Stimulated activated CD4-positive, alpha-beta T cell treated with anti-CD3 and anti-CD28 coated beads, TNF-alpha, amount 100 ng/mL, for 48 hours (primary cell): ENCODE results near the gene ZBED1.
"Not testable (repeated sequence)": the region's sequence is repeated elsewhere in the genome, so short reads cannot be mapped to it uniquely, and the experiment has no call there.

Experiments
- DNase-seq, 3 donors: peaks; one replicate each; pipeline ENCODE4 v3.0.0-alpha.2; 2020; ENCODE audit warnings: low read depth in 3 of 3

Gene ZBED1

GRCh38 chrX:2474963-2475726, 25.6 kb downstream of the ZBED1 start:
- DNase-seq = no peak

GRCh38 chrX:2474280-2474962, 26.4 kb downstream of the ZBED1 start:
- DNase-seq = no peak

DNA sequence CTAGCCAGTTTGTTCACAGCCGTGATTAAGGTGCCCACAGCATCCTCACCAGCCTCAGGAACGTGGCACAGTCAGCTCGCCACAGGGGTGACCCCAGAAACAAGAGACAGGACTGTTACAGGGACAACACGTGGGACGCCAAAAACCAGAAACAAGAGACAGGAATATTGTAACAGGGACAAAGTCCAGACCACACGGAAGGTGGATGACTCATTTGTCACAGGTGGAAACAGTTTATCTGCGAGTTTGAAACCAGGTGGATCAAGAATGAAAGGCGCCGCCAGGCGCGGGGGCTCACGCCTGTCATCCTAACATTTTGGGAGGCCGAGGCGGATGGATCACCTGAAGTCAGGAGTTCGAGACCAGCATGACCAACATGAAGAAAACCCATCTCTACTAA, 27.7 kb downstream of the ZBED1 start:
- not testable (repeated sequence) for DNase-seq

GRCh38 chrX:2471641-2472040, 29.1 kb downstream of the ZBED1 start:
- DNase-seq = no peak

- not testable (repeated sequence) for DNase-seq
Measured at GRCh38 chrX:2471126-2471525, 29.6 kb downstream of the ZBED1 start.

DNA sequence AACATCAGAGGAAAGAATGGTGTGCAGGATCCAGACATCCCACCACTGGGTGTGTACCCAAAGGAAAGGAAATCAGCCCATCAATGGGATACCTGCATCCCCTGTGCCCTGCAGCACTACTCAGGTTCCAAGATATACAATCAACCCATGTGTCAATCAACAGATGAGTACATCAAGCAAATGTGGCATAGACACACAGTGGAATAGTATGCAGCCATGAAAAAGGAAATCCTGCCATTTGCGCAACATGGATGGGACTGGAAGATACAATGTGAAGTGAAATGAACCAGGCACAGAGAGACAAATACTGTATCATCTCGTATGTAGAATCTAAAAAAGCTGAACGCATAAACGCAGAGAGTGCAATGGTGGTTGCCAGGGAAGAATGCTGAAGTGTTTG, 30.9 kb downstream of the ZBED1 start:
- not testable (repeated sequence) for DNase-seq

DNA sequence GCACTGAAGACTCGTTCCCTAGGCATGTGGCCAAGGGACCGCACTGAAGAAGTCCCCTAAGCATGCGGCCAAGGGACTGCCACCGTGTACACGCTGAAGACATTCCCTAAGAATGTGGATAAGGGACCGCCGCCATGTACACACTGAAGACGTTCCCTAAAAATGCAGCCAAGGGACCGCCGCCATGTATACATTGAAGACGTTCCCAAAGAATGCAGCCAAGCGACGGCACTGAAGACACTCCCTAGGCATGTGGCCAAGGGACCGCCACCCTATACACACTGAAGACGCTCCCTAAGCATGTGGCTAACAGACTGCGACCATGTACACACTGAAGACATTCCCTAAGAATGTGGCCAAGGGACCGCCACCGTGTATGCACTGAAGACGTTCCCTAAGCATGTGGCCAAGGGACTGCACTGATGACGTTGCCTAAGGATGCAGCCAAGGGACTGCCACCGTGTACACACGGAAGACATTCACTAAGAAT, 31.5 kb downstream of the ZBED1 start:
- DNase-seq = no peak

DNA sequence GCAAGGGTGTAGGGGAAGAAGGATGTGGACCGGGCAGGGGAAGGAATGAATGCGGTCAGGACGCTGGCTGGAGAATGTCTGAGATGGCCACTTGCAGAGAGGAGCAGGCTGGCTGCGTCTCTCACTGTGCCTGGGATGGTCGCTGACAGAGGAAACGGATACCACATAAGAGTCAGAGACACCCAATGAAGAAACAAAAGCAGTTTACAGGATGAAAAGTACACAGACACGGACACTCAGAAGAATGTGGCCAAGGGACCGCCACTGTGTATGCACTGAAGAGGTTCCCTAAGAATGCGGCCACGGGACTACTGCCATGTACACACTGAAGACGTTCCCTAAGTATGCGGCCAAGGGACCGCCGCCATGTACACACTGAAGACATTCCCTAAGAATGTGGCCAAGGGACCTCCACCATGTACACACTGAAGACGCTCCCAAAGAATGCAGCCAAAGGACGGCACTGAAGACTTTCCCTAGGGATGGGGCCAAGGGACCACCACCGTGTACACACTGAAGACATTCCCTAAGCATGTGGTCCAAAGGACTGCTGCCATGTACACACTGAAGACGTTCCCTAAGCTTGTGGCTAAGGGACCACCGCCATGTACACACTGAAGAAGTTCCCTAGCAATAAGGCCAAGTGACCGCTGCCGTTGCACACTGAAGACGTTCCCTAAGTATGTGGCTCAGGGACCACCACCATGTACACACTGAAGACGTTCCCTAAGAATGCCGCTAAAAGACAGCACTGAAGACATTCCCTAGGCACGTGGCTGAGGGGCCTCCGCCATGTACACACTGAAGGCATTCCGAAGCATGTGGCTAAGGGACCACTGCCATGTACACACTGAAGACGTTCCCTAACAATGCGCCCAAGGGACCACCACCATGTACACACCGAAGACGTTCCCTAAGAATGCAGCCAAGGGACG, 32.2 kb downstream of the ZBED1 start:
- DNase-seq = no peak

- DNase-seq = no peak
Measured at GRCh38 chrX:2466876-2467656, 33.7 kb downstream of the ZBED1 start.

DNA sequence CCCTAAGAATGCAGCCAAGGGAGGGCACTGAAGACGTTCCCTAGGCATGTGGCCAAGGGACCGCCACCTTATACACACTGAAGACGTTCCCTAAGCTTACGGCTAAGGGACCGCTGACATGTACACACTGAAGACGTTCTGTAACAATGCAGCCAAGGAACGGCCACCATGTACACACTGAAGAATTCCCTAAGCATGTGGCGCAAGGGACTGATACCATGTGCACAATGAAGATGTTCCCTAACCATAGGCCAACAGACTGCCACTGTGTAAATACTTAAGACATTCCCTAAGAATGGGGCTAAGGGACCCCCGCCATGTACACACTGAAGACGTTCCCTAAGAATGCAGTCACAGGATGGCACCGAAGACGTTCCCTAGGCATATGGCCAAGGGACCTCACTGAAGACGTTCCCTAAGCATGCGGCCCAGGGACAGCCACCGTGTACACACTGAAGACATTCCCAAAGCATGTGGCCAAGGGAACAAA, 36.1 kb downstream of the ZBED1 start:
- DNase-seq = no peak

DNA sequence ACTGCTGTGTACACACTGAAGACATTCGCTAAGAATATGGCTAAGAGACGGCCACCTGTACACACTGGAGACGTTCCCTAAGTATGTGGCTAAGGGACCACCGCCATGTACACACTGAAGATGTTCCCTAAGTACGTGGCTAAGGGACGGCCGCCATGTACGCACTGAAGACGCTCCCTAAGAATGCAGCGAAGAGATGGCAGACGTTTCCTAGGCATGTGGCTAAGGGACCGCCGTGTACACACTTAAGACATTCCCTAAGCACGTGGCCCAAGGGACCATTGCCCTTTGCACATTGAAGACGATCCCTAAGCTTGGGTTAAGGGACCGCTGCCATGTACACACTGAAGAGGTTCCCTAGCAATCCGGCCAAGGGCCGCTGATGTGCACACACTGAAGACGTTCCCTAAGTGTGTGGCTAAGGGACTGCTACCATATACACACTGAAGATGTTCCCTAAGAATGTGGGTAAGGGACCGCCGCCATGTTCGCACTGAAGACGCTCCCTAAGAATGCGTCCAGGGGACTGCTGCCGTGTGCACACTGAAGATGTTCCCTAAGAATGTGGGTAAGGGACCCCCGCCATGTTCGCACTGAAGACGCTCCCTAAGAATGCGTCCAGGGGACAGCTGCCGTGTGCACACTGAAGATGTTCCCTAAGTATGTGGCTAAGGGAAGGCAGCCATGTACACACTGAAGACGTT, 36.7 kb downstream of the ZBED1 start:
- no peak for DNase-seq

- not testable (repeated sequence) for DNase-seq
Measured at GRCh38 chrX:2463481-2463880, 37.3 kb downstream of the ZBED1 start.

DNA sequence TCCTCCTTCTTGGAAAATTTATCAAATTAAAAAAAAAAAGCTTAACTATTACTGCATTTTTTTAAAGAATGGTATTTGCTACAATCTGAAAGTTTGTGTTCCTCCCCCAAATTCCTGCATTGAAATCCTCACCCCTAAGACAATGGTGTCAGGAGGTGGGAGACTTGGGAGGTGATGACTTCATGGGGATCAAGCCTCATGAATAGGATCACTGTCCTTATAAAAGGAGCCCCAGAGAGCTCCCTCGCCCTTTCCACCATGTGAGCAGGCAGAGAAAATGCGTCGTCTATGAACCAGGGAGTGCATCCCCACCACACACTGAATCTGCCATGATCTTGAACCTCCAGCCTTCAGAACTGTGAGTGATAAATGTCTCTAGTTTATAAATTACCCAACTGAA, 38.0 kb downstream of the ZBED1 start:
- no peak for DNase-seq

DNA sequence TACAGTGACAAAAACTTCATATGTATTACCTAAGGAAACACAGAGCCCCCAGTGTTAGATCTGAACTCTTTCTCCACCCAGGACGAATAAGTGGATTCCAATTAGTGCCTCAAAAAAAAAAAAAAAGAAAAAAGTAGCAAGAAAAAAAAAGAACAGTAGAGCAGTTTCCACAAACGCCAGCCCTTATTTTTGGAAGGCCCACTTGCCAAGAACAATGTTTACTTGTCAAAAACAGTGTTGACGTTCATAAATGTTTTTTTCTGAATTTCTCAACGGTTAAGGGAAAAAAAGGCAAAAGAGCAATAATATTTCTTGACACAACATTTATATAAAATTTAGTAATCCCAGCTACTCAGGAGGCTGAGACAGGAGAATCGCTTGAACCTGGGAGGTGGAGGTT, 38.7 kb downstream of the ZBED1 start:
- DNase-seq = no peak

DNA sequence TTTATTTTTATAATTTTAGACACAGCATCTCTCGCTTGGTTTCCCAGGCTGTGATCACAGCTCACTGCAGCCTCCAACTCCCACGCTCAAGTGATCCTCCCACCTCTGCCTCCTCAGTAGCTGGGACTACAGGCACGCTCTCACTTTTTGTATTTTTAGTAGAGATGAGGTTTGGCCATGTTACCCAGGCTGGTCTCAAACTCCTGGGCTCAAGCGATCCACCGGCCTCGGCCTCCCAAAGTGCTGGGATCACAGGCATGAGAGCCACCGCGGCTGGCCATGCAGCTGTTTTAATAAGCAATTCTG, 39.1 kb downstream of the ZBED1 start:
- no peak for DNase-seq

DNA sequence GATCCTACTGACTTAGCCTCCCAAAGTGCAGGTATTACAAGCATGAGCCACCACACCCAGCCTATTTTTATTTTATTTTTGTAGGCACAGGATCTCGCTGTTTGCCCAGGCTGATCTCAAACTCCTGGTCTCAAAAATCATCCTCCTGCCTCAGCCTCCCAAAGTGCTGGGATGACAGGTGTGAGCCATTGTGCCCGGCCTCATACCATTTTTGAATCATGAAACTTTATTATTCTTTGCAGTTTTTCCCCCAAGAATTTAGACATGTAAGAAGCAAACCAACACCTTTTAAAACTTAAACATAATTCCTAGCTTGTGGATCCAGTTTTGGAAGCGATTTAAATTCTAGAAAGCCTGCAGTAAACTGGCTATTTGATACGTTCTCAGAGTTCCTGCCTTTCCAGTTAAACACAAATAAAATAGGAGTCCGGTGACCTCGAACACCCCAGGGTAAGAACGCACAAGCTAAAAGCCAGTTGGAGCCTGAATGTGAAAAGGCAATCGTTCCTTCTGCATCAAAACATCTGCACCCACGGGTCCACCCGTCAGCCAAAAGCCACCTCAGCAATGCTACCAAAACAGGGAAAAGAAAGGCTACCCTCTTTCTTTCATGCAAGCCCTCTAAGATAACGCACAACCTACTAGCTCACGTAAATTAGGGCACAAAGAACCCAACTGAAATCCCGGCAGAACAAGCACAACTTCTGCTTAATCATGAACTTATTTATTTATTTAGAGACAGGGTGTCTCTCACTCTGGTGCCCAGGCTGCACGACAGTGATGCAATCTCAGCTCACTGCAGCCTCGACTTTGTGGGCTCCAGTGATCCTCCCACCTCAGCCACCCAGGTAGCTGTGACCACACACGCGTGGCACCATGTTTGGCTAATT, 39.7 kb downstream of the ZBED1 start:
- not testable (repeated sequence) for DNase-seq

DNA sequence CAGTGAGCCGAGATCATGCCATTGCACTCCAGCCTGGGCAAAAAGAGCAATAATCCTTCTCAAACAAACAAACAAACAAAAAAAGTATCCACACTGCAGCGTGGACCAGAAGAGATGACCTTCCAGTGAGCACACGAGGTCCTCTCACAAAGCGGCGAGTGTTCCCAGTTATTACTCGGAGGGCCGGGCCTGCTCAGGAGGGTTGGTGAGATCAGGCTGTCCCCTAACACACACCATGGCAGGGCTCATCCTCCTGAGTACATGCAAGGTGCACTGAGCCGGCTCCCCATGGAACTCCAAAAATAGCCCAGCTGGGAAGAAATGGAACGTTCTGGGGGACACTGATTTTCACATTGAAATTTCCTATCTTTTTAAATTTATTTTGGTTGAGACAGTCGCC, 40.7 kb downstream of the ZBED1 start:
- not testable (repeated sequence) for DNase-seq

- no peak for DNase-seq
Measured at GRCh38 chrX:2458309-2458708, 42.5 kb downstream of the ZBED1 start.

DNA sequence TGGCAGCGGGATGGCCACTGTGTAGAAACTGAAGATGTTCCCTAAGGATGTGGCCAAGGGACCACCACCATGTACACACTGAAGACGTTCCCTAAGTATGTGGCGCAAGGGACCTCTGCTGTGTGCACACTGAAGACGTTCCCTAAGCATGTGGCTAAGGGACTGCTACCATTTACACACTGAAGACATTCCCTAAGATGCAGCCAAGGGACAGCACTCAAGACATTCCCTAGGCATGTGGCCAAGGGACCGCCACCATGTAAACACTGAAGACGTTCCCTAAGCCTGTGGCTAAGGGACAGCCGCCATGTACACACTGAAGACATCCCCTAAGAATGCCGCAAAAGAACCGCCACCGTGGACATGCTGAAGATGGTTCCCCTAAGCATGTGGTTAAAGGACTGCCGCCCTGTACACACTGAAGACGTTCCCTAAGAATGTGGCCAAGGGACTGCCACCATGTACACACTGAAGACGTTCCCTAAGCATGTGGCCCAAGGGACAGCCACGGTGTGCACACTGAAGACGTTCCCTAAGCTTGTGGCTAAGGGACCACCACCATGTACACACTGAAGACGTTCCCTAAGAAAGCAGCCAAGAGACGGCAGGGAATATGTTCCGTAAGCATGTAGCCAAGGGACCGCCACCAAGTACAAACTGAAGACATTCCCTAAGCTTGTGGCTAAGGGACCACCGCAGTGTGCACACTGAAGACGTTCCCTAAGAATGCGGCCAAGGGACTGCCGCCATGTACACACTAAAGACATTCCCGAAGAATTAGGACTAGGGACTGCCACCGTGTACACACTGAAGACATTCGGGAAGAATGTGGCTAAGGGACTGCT, 43.3 kb downstream of the ZBED1 start:
- no peak for DNase-seq
